HG02623 (cell line): ENCODE results near the gene RIN3.
"Not testable (repeated sequence)": the region's sequence is repeated elsewhere in the genome, so short reads cannot be mapped to it uniquely, and the experiment has no call there.

ENCODE experiments used
- ATAC-seq: cut with Tn5 transposase; IDR thresholded peaks from one replicate; pipeline ENCODE4 v1.9.1; 2021; ENCODE audit warnings: moderate library complexity; ENCODE audit not compliant: unreplicated experiment

RIN3 gene

DNA sequence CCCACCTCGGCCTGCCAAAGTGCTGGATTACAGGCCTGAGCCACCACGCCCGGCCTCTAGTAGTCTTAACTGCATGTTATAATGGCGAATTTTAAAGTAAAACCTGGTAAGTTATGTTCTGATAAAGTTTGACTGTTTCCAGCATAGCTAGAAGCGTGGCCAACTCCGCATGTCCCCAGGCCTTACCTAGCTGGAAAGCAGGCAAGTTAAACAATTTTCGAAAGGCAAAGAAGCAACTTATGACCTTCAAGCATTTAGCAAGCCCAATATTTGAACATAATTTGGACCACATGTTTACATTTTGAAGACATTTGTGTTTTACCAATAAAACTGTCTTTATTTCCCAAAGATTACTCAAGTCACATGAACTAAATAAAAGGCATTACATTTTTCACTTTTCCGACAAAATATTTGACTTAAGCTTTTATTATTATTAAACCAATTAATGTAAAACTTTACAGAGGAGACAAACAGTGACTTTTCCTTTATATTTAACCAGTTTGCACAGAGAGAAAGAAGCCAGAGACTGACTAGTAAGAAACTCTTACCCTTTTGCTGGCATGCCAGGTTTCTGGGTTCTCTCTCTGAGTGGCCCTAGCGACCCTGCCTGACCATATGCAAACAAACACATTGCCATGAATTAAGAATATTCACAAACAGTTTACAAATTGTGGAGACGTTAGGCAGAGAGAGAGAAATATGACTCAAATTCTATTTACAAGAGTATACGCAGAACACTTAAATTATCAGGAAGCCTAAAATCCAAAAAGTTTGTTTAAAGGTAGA, 106.3 kb downstream of the RIN3 start:
- no peak for ATAC-seq

DNA sequence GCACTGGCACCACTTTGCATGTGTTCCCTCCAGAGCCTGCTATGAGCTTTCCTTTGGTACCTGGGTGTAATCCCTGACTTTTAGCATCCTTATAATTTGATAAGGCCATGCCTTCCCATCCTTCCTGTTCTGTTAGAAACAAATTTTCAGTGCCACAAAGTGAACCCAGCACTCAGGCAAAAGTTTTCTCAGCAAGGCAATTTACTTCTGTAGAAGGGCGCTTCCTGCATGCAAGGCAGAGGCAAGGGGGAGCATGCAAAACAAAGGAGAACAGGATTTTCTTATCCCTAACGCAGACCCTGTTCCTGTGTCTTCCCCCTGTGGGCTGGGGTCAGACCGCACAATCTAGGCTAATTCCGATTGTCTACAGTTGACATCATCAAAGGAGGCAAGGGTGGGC, 108.7 kb downstream of the RIN3 start:
- no peak for ATAC-seq

DNA sequence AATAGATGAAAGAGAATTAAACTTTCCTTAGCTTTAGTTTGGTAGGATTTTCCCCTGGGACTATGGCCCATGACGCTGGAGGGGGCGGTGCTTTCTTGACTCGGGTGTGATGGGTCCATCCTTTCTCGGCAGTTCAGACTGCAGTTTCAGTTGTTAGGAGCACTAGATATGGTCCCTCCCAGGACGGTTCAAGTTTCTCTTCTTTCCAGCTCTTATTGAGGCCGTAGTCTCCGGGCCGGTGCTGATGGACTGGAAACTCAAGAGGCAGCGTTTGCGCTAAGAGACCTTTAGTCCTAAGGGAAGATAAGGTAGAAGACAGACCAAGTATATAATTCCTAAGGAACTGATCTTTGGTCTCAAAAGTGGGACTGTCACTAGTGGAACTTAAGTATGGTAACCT, 111.2 kb downstream of the RIN3 start:
- no peak for ATAC-seq

DNA sequence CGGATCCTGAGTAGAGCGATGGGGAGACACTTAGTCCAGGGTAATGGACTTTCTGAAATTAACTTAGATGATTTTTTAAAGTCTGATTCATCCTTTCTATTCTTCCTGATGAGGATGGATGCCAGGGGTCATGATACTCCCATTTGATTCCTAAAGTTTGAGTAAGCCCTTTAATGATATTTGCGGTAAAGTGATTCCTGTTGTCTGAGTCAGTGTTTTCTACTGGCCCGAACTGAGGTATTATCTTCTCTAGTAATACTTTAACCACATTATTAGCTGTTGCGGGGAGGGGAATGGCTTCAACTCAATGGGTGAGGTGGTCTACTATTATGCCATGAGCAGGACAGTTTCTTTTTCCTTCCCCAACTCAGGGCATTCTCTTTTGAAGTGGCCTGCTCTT, 111.6 kb downstream of the RIN3 start:
- no peak for ATAC-seq

DNA sequence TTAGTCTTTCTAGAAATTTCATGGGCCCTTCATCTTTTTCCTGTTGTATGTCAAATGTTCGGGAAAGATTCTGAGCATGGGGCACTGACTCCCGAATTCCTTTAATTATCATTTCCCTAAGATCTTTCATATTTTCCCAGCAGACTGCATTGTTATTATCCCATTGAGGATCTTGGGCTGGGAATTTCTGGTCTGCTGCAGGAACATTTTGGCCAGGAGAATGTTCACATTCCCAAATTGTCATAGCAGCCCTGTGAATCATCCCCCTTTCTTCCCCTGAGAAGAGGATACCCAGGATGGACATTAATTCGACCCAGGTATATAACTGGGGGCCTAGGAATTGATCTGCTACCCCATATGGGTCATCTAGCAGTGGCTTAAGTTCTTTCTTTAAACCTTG, 112.5 kb downstream of the RIN3 start:
- no peak for ATAC-seq

DNA sequence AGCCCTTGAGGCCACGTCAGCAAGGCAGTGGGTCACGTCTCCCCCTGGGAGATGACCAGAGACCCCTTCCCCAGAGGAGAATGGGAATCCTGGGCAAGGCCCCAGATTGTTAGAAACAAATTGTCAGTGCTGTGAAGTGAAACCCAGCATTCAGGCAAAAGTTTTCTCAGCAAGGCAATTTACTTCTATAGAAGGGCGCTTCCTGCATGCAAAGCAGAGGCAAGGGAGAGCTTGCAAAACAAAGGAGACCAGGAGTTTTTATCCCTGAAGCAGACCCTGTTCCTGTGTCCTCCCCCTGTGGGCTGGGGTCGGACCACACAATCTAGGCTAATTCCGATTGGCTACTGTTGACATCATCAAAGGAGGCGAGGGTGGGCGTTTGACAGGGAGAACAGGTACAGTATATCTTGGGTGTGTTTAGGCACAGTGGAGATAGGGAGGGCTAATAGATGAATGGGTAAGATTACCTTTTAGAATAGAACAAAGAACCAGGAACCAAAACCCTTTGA, 114.2 kb downstream of the RIN3 start:
- ATAC-seq: no peak

DNA sequence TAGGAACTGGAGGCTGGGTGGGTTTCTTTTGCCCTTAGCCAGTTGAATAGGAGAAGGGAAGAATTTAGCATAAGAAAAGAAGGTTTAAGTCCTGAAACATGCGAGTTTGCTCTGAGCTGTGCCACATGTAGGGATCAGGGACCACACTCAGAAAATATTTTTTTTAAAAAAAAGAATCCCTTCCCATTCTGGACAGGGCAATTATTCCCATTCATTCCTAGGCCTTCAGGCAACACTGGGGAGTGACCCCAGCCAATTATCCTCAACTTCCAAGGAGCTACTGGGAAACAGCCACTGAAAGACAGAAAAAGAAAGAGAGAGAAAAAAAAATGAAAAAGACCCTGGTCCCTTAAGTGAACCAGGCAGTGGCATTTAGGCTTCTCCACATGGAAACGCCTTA, 115.1 kb downstream of the RIN3 start:
- ATAC-seq: no peak

DNA sequence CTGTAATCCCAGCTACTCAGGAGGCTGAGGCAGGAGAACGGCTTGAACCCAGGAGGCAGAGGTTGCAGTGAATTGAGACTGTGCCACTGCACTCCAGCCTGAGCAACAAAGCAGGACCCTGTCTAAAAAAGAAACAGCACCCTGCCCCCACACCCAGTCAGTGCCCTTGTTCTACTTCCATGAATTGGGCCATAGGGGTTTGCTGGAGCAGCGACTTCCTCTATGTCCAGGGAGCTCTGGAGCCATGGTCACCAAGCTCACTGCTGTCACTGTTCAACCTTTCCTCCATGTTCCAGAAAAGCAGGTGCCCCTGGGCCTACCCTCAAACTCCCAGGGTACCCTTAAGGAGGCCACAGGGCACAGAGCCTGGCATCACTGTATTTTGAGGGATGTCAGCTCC, 116.8 kb downstream of the RIN3 start:
- ATAC-seq: no peak

DNA sequence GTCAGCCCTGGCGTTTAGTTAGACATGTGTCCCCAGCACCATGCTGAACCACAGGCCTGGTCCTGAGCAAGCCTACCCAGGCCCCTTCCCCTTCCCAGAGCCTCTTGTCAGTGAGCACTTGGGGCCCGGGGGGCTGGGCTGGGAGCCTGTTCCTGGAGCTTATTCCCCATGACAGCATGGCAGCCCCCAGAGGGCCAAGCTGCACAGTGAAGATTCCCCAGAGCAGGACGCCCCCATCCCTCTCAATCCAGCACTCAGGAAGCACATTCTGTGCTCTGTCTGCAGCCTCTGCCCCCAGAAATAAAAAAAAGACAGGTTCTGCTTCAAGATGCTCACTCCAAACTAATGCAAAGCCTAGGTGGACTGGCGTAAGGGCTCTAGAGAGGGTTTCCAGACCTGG, 117.5 kb downstream of the RIN3 start:
- ATAC-seq: no peak

DNA sequence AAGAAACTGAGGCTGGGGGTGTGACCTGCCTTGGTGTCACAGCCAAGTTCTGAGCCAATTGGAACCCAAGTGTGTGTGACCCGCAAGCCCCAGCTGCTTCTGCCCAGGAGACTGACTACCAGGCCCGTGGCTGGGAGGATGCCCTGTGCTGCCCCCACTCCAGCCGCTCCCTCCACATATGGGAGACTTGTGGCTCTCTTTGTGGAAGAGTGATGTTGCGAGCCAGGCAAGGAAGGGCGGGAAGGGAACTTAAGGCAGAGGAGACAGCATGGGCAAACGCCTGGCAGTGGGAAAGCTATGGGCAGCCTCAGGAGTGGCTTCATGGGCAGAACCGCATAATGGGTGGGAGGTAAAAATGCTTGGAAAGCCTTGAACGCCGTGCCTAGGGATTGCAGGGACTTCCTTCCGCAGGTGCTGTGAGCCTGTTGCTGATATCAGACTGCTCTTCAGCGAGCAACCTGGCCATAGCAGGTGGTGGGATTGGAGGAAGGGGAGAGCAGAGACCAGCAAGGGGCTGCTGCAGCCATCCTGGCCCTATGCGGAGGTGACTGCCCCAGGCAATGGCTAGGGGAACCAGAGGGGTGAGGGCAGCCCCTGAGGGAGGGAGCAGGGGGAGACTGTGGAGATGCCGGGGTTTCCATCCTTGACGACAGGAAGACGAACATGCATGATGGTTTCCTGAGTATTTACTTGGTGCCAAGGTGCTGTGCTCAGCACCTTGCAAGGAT, 119.1 kb downstream of the RIN3 start:
- ATAC-seq: no peak

DNA sequence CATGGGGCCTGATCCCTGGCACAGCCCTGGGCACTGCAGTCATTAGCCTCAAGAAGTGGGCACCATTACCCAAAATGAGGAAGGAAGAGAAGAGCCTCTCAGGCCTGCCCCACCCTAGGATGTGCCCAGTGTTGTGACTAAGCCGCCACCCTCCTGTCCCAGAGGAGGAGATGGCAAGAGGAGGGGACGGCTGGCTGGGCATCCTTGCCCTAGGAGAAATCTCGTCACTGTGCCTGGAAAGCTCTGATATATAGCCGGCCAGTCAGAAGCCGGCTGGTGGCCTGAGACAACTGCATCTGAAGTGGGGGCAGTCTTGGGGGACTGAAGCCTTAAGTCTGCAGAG, 119.7 kb downstream of the RIN3 start:
- ATAC-seq: no peak

DNA sequence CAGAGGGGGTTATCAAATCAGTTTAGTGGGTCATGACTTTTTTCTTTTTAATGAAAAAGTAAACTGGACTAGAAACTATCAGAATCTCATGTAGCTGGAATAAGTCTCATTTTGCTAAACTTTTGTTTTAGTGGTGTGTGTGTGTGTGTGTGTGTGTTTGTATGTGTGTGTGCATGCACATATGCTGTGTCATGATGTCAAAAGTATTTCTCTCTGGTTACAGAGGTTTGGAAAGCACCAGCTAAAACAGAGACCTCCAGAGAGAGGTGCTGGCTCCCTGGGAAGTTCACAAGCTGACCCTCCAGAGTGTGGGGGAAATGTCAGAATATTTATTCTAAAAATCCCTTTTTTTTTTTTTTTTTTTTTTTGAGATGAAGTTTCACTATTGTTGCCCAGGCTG, 120.1 kb downstream of the RIN3 start:
- ATAC-seq: no peak

DNA sequence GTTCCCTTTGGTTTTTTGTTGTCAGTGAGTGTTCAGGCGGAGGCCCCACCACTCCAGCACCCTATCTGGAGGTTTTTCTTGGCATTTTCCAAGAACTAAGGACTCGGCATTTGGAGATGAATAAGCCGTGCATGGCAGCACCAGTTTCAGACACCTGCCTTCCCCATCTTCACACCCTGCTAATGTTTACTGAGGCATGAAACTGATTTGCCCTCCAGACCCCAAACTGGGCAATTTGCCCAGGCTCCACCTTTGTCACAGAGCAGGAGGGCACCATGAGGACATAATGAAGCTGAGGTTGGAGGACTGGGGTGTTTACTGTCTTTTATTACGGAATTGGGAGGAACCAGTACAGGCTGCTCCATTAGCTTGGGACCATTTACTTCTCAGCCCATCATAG, 121.5 kb downstream of the RIN3 start:
- no peak for ATAC-seq

DNA sequence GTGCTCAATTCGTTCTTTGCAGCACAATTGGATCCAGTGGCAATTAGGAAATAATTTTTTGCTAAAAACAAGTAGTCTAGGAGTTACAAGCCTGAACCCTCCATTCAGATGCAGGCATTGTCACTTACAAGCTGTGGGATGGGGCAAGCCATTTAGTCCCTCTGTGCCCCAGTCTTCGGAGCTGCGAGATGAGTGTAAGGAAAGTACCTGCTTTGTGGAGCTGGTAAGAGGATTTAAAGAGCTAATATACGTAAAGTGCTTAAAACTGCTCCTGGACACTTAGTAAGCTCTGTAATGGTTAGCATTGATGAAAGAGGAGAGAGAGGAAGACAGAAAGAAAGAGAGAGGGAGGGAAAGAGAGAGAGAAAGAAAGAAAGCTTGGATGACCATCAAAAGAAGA, 122.3 kb downstream of the RIN3 start:
- no peak for ATAC-seq

DNA sequence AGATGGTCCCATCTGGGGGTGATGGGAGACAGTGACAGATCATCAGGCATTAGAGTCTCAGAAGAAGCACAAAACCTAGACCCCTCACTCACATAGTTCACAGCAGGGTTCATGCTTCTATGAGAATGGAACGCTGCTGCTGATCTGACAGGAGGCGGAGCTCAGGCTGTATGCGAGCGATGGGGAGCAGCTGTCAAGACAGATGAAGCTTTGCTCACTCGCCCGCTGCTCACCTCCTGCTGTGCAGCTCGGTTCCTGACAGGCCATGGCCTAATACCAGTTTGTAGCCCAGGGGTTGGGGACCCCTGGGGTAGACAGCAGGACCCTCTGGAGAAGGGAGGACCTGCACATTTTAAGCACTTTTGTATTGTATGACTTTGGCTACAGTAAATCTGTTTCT, 123.6 kb downstream of the RIN3 start:
- ATAC-seq: no peak

DNA sequence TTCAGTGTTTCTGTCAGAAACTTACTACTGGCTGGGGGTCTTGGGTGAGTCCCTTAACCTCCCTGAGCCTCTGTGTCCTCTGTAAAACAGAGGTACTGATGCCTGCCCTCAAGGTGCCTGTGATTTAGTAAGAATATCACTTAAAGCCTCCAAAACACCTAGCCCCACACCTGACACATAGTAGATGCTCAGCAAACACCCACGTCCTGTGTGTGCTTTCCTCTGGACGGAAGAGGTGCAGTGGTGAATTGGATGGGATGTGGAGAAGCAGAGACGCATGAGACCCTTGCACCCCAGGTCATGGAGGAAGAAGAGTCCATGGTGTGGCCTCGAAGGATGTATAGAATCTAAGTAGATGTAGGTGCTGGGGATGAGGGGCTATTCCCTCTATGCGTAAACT, 124.3 kb downstream of the RIN3 start:
- no peak for ATAC-seq

DNA sequence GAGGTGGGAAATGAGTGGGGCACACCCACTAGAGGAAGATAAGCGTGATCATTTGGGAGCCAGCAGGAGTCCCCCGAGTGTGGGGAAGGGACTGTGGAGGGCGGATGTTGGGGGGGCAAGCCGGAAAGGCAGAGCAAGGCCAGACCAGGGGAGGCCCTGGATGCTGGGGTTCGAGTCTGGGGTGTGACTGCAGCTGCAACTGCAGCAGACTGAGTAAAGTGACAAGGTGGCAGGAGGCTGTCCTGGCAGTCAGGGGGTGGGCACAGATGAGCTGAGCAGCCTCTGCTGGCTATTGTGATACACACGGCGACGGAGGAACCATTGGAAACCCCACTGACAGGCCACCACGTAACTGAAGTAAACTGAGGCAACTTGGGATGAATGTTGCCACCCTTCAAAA, 124.7 kb downstream of the RIN3 start:
- no peak for ATAC-seq

DNA sequence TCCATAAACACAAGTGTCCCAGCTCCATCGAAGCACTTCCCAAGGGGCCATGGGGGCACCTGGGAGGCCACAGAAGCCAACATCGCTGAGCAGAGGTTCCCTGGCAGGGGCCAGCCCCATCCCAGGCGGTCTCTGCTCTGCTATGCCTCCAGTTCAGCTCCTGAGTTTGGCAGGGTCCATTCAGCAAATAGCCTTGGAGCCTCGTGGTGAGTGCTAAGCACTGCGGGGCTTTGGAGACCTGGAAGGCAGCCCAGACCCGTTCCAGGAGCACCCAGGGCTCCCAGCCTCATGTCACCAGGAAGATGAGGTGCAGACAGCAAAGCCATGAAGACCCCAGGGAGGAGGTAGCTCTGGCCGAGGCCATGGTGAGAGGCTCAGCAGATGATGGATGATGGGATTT, 125.3 kb downstream of the RIN3 start:
- ATAC-seq: no peak

DNA sequence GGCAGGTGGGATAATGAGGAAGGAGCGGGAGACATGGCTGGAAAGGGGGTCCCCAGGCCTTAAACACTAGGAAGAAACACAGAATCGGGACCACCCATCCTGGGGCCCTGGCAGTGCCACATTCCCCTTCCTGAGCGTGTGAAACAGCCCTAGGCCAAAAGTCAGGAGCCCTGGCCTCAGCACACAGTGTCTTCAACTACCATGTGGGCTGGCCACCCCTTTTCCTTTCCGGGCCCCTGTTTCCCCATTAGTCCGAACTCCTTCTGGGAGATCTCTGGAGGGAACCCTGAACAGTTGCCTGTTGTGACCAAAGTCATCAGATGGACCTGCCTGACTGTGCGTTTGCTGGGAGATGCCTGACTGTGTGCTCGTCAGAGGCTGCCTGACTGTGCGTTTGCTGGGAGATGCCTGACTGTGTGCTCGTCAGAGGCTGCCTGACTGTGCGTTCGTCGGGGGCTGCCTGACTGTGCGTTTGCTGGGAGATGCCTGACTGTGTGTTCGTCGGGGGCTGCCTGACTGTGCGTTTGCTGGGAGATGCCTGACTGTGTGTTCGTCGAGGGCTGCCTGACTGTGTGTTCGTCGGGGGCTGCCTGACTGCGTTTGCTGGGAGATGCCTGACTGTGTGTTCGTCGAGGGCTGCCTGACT, 126.0 kb downstream of the RIN3 start:
- ATAC-seq: not testable (repeated sequence)

DNA sequence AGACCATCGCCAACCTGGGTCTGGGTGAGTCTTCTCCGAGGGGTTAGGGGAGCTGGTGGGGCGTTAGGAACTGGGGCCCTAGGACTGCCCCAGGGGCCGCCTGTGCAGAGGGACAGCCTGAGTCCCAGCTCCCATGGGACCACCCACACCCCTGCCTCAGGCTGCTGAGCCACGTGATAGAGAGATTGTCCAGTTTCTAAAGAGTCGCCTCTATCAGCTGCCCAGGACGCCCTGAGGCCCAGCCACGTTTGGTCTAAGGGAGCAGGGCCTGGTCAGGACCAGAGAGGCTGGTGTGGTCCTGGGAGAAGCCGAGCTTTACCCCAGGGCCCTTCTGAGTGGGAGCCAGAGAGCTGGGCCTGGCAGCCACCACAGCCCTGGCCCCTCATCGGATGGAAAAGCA, 127.7 kb downstream of the RIN3 start:
- no peak for ATAC-seq

DNA sequence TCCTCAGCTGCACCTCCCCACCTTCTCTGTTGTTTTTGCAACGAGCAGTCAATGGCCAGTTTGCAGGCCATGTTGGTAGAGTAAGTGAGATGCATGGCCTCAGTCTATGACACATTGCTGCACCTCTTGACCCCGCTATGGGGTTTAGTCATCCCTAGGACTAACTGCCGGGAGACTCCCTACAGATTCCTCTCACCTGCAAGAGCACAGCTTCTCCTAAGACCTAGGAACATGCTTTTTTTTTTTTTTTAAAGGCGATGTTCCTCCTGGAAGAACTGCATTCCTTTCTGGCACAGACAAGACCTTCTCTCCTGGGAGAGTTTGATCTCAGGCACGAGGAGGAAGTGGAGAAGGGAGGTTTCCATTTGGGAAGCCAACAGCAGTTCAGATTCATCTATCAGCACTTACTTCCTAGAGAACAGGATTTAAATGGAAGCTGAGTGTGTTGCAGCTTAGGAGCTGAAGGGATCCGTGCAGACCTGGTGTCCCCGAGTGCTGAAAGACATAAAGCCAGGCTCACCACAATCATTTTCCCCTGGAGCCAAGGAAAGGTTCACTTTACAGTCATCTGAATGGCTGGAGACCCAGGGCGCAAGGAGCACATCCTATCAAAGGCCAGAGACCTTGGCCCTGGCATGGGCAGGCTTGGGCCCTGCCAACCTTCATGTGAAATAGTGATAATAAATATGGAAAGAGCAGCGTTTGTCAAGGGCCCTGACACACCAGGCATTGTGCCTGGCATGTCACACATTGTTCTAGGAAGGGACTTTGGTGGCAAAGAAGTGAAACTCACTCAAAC, 130.8 kb downstream of the RIN3 start:
- ATAC-seq: no peak
